Fibroblast of the conjunctiva (primary cell): Measurements from ENCODE around the gene RAB31.
"Not testable (repeated sequence)": the region's sequence is repeated elsewhere in the genome, so short reads cannot be mapped to it uniquely, and the experiment has no call there.

Experiments
- DNase-seq: peaks from one replicate; pipeline ENCODE4 v3.0.0-alpha.2; 2010; ENCODE audit warnings: low read depth

RAB31 gene

DNA sequence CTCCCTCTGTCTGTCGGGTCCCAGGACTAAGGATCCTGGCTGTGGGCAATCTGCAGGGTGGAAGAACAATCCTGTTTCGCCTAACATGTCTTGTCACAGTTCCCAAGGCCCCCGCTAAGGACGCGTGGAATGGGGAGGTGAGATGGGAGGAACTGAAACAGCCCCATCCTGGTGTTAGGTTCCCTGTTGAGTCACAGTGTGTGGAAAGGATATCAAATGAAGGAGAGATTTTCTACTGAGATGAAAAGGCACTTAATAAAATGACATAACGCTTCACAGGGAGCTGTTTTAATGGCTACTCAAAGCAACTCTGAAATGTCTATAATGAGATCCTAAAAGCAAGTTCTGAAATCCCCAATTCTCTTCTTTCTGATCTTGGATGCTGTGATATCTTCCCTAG is 52.5 kb downstream of the RAB31 start:
- DNase-seq, result no peak

DNA sequence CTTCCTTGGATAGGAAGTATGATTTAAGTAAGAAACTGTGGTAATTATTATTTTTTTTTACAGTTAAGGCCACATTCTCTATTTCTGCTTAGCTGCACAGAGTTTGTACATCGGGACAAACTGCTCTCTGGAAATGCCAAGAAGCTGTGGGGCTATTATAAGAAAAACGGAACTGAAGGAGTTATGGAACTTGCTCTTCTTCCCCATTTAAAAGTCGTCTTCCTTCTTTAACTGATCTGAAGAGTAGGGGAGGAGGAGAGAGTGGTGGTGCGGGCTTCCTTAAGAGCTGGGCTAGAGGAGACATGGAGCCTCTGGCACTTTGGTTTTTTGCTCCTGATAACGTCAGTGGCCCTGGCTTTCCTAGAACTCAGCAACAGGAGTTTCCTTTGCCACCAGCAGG is 54.4 kb downstream of the RAB31 start:
- DNase-seq, result no peak

DNA sequence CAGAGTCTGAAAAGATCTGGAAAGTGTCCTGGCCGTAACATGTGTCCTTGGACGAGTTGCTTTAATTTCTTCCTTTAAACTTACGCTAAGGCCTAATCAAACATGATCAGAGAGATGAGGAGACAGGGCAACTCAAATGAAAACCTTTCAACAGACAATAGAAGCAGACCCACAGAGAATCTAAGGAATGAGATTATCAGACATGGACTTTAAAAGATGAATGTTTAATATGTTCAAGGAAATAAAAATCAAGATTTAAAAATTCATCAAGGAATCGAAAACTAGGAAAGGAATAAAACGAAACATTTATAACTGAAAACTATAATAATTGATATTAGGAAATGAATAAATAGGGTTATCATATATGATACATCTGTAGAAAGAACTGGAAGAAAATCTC is 55.1 kb downstream of the RAB31 start:
- no peak for DNase-seq

DNA sequence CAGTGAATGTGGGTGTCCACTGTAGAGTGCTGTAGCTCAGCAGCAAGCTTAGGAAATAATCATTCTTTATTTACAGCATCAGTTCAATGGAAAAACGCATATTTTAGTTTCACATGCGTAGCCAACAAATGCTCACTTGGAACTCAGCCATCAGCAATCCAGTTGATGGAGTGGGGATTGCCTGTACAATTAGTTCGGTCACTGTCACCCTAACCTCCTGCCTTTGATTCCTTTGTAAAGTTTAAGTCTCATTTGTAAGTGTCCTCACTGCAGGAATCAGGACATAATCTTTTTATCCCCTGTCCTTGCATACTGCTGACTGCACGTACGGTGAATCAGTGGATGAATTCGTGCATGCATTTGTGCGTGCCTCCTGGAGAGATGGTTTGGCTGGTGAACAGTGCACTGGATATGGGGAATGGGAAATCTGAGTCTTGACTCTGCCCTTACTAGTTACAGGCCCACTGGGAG is 55.9 kb downstream of the RAB31 start:
- DNase-seq, result no peak

DNA sequence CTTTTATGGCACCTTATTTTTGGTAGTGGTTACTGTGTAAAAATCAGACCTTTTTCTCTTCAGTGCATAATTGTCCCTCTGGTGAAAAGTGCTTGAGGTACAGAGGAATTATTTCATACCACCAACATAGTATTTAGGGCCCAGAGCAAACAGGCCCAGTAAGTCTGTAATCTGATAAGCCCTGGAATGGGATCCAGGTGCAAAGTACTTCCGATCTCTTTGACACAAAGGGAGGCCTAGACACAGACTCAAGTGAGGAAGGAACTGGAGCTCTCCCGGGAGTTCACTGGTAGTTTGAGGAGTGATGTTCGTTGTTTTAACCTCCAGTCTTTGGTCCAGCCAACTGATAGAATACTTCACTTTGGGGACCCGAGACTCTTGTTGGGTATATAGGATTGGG is 57.4 kb downstream of the RAB31 start:
- DNase-seq, result no peak

DNA sequence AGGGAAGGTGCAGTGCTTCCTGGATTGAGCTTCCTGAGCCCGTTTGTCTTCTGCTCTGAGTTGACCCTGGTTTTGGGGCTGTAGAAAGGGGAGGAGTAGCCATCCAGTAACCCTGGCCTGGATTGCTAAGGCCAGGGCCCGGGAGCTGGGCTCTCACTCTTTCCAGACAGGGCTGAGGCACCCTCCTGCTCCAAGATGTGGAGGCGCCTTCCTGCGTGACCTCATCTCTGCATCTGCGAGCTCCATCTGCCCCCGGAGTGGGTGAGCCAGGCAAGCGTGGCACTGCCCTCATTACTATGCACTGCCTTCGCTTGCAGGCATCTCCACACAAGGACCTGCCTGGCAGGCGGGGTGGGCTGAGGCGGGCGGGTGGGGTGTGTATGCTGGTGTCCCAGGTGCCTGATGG is 58.0 kb downstream of the RAB31 start:
- no peak for DNase-seq

DNA sequence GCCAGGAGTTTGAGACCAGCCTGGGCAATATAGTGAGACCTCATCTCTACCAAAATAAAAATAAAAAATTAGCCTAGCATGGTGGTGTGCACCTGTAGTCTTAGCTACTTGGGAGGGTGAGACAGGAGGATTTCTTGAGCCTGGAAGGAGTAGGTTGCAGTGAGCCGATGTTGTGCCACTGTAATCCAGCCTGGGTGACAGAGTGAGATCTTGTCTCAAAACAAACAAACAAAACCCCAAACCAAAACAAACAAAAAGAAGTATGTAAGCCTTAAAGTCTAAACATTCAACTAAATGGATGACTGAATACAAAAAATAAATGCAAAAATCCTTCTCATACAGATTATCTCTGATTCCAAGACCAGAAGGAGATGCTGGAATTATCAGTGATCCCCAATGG is 58.6 kb downstream of the RAB31 start:
- no peak for DNase-seq

DNA sequence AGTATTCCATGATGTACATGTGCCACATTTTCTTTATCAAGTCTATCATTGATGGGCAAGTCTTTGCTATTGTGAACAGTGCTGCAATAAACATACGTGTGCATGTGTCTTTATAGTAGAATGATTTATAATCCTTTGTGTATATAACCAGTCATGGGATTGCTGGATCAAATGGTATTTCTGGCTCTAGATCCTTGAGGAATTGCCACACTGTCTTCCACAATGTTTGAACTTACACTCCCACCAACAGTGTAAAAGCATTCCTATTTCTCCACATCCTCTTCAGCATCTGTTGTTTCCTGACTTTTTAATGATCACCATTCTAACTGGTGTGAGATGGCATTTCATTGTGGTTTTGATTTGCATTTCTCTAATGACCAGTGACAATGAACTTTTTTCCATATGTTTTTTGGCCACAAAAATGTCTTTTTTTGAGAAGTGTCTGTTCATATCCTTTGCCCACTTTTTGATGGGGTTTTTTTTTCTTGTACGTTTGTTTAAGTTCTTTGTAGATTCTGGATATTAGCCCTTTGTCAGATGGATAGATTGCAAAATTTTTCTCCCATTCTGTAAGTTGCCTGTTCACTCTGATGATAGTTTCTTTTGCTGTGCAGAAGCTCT is 60.1 kb downstream of the RAB31 start:
- not testable (repeated sequence) for DNase-seq

DNA sequence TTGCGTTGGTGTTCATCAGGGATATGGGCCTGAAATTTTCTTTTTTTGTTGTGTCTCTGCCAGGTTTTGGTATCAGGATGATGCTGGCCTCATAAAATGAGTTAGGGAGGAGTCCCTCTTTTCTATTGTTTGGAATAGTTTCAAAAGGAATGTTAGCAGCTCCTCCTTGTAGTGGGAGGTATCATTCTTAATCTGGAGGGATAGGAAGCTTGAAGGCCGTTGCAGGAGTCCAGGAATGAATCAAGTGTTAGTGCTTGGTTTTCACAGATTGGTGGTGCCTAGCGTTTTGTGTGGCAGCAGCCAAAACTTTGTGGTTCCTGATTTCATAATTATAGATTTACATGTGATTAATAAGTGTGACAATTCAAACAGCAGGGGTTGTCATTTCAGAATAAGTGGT is 62.0 kb downstream of the RAB31 start:
- not testable (repeated sequence) for DNase-seq

DNA sequence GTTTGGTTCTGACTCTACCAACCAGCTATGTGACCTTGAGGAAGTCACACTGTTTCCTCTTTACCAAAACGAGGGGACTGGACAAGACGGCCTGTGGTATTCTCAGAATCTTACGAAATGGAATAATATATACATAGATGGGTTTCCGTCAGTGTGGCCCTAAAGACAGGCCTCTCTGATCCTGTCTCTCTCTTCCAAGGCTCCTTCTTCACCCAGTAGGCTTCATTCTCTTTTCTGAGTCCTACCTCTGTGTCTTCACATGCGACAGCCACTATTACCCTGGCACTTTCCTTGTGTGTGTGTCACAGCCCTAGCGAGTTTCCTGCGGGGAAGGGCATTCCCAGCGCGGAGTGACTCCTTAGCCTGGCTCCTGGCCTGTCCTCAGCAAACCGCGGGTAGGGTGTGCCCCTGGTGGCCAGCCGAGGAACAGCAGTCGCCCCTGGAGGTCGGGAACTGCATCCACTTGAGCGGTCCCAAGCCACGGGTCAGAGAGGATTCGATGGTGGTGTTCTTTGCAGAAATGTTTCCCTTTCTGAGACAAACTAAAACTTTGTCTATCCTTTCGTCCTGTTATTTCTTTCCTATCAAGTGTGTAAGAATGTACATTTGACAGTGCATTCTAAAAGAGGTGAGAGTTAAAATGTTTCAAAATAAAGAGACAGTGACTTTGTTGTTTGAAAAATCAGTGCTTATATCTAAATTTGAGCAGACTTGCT is 63.3 kb downstream of the RAB31 start:
- peak; percentile 37 for DNase-seq

DNA sequence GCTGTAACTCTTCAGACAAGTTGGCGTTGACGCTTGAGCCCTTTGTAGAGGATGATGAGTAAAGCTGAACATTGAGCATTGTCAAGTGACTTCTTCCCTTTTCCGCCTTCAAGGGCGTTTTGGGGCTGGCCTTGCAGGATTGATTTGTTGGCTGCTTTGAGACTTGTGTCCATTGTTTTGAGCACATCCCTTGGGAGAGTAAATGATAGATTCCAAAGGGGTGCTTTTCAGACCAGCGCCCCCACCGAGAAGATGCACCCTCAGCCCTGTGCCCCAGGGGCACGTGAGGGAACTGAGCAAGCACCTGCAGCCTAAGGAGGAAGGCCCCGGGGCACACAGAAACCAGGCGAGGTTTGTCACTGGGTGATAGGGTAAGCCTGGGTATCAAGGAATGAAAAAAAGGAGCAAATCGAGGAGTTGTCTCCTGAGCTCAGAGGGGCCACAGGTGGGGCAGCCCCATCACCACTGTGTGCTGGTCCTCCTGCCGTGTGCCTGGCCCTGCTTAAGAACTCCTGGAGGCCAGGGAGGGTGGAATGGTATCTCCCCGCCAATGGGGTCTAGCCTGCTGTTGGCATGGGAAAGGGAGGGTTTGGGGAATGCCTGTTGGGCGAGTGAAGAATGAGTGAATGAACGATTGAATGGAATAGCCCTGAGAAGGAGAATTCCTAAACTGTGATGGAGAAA is 64.0 kb downstream of the RAB31 start:
- no peak for DNase-seq

DNA sequence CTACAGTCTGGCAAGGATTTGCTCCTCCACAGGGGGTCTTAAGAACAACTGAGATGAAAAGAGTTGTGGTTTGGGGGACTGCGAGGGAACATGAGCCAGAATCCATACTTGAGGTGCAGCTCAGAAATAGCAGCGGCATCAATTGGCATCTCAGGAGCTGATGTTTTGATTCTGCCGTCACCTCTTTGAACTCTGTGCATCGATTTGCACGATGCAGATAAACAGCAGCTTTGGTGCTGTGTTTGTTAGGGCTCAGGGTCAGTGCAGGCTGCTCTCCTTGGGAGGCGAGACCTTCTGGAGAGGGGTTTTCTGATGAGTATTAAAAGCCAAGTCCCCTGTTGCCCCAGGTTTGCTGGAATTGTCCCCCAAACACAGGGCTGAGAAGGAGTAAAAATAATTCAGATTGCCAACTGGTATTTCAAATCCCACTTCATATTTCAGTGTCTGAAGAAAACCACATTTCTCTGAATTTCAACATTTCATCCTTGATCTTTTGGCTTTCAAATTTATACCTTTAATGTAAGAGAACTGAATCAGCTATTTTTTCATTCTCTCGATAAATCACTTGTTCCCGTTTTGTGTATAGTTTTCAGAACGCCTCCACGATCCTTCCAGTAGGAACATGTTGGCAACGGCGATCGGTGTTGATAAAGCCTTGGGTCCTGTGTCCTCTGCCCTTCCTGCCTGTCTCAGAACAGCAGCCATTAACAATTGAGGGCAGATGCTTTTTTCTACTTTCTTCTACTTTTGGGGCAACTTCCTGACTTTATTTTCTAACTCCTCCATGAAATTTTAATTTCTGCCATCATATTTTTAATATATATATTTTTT is 65.0 kb downstream of the RAB31 start:
- DNase-seq, result no peak

DNA sequence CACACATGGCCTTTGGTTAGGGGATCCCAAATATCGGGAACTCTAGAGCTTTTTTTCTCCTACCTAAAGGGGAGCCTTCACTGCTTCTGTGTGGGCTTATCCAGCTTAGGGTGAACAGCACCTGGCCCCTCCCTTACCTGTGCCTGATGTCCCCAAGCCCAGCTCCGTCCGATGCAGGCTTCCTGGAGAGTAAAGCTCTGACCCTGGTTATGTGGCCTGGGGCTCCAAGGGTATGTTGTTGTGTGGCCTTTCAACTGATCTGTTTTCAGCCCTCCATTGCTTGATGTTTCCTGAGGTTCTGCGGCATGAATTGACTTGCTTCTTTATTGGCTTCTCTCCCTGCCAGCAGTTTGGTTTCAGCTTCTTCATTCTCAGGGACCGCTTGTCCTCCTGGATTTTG is 66.0 kb downstream of the RAB31 start:
- no peak for DNase-seq

DNA sequence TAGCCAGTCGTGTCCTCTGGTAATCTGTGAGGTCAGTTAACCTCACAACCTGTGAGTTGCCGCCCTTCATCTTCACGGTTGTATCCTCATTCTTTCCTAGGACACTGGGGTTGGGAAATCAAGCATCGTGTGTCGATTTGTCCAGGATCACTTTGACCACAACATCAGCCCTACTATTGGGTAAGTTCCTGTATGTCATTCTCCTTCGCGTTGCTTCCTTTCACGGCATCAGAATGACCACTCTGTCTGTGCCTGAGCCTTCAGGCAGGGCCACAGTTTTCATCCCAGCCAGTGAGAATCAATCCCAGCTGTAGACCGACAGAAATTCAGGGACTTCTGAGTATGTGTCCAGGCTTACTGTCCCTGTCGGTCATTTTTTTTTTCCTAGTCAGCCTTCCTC is 67.1 kb downstream of the RAB31 start:
- DNase-seq, result no peak

DNA sequence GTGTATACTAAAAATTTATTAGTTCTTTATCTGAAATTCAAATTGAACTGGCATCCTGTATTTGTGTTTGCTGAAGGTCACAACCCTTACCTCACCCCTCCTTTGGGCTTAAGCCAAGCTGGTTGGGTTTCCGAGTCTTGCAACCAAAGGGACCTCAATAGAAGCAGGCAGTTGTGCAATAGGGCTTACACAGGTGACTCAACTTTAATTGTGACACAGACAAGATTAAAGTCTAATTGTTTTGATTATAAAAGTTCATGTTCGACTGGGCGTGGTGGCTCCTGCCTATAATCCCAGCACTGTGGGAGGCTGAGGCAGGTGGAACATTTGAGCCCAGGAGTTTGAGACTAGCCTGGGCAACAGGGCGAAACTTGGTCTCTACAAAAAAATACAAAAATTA is 71.5 kb downstream of the RAB31 start:
- no peak for DNase-seq

DNA sequence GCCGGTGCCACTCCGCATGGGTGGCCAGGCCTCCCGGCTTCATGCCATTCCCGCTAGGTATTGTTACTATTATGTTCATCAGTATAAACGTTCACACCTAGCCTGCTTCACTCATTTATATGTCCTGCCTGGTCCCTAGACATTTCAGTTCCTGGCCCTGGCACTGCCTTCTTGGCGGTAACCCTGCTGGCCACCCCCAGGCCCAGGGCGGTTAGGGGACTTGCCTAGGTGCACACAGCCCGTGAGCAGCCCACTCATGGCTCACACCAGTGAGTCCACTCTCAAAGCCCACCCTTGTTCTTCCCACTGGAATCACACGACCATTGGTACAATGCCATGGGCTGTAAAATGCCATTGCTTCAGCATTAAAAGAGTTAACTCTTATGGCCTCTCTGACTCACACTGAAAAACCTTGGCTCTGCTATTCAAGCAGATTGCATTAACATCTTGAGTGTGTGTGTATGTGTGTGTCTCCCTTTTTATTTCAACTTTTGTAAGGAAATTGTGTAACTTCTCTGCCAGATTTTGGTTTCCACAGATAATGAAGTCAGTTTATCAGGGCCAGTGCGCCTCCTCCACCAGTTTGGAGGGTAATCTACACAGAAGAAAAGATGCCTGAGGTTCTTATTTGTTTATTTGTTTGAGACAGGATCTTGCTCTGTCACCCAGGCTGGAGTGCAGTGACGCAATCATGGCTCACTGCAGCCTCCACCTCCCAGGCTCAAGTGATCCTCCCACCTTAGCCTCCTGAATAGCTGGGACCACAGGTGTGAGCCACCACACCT is 74.2 kb downstream of the RAB31 start:
- peak; percentile 85 for DNase-seq

DNA sequence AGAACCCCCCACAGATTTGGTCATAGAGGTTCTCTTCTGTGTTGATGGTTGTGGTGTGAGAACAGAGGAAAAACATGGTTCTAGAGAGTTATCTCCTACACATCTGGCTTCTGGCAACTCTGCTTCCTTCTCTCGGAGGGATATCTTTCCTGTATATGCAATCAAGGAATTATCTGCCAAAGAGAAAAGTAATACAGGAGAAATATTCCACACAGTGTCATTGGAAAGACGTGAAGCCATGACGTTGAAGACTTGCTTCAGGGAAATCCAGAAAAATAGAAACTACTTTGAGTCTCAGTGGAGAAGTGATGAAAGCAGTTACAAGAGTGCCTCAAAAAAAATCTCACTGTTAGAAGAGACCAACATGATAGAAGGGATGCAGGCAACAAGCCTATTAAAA is 78.5 kb downstream of the RAB31 start:
- DNase-seq, result no peak

DNA sequence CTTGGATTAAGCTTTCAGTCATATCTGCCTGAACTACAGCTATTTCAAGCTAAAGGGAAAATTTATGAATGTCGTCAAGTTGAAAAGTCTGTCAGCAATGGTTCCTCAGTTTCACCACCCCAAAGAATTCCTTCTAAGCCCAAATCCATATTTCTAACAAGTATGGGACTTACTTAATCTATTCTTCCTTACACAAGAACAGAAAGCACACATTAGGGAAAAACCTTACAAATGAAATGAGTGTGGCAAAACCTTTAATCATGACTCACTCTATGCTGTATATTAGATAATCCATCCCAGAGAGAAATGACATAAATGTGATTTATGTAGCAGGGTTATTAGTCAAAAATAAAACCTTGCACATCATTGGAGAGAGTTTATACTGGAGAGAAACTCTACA is 78.9 kb downstream of the RAB31 start:
- no peak for DNase-seq

DNA sequence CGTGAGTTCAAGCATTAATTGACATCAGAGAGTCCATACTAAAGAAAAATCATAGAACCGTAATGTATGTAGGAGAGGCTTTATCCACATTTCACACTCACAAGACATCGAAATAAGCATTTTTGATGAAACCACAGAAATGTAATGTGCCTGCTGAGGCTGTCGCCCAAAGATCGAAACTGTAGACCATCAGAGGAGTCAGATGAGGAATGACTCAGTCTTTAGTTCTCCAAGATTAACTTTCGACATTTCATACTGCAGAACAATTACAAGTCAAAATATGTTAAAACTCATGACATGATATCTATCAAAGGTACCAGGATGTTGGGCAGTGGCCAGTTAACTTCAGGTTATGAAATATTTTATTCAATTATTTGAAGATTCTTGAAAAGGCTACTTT is 79.6 kb downstream of the RAB31 start:
- no peak for DNase-seq

DNA sequence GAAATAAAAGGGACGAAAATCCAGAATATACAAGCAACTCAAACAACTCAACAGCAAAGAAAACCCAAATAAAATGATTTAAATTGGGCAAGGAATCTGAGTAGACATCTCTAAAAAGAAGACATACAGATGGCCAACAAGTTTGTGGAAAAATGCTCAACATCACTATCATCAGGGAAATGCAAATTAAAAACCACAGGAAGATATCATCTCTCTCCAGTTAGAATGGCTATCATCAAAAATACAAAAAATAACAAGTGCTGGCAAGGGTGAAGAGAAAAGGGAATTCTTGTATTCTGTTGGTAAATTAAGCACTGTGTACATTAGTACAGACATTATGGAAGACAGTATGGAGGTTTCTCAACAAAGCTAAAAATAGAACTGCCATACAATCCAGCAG is 80.0 kb downstream of the RAB31 start:
- DNase-seq, result no peak

DNA sequence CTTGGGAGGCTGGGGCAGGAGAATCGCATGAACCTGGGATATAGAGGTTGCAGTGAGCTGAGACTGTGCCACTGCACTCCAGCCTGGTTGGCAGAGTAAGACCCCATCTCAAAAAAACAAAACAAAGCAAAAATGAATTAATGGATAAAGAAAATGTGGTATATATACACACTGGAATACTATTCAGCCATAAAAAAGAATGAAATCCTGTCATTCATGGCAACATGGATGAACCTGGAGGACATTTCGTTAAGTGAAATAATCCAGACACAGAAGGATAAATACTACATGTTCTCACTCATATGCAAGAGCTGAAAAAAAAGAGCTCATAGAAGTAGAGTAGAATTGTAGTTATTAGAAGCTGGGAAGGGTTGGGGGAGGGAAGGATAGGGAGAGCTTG is 80.8 kb downstream of the RAB31 start:
- no peak for DNase-seq

DNA sequence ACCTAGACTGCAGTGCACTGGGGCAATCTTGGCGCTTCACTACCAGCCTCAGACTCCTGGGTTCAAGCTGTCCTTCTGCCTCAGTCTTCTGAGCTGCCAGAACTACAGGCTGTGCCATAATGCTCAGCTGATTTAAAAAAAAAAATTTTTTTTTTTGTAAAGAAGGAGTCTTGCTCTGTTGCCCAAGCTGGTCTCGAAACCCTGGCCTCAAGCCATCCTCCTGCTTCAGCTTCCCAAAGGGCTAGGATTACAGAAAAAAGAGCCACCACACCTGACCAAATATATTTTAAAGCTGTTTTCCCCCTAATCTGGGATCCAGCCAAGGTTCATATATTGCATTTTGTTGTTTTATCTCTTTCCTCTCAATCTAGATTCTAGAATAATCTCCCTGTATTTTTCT is 82.2 kb downstream of the RAB31 start:
- no peak for DNase-seq
